NCI-H2227 (cell line): ENCODE results near the gene EIF3K.

Experiments used
- DNase-seq: peaks from one replicate; lab custom pipeline; 2025; ENCODE audit not compliant: unreplicated experiment; lab: John Stamatoyannopoulos, UW

Gene EIF3K

GRCh38 chr19:38665219-38665931 lies 46.4 kb downstream of the EIF3K start:
- DNase-seq, result no peak

GRCh38 chr19:38665950-38666662 lies 47.1 kb downstream of the EIF3K start:
- no peak for DNase-seq

GRCh38 chr19:38666663-38667511 lies 47.9 kb downstream of the EIF3K start:
- DNase-seq, result peak; percentile 79

DNA sequence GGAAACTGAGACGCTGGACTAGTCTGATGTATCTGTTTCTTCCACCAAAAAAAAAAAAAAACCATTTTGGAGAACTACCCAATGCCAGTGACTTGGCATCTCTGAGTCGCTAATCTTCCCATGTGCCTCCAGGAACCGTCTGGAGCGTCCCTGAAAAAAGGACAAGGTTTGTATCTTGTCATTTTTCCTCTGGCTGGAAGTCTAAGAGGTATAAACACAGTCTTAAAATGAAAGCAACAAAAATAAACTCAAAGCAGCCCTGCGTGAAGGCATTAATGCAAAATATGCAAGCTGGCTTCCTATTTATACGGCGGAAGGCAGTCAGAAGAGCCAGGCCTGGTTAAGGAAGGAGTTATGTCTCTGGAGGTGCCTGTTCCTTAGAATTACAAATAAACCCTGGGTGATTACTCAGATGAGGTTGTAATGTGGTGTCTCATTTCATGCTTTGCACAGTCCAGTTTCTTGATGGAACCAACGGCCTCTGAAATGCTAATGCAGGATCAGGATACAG lies 48.7 kb downstream of the EIF3K start:
- no peak for DNase-seq

- DNase-seq, result no peak
Observed at GRCh38 chr19:38669552-38669951, 50.6 kb downstream of the EIF3K start.

DNA sequence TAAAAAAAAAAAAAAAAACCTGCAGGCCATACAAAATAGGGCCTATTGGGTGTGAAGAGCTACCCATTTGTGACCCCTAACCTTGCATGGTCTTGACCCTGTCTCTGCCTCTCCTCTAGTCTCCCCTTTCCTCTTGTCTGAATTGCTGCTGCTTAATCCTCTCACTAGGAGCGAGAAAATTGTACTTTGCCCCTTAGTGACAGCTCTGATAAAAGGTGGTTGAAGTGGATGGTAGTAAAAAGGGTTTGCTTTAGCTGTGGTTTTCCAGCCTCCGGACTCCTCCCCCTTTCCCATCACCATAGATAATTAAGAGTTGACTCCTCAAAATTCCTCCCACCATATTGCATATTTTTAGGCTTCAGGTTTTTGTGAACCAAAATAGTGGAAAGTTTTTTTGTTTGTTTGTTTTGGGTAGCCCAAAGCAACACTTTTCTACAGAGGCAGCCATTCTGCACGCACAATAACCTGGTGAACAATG lies 52.0 kb downstream of the EIF3K start:
- peak; percentile 82 for DNase-seq

DNA sequence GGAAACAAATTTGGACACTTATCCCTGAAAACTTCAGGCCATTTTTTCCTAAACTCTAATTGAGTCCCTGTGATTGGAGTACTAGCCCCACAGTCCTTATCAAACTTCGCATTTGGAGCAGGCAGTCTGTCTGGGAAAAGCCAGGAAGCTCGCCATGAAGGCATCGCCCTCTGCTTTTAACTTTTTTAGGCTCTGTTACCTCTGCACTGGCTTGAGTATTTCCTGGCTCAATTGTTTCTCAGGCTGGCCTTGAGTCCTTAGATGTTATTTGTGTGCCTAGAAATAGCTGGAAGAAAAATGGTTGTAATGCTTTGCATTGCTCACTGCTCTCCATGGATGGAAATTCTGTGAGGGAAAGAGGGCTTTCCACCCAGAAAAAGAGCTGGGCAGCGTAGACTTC lies 52.7 kb downstream of the EIF3K start:
- DNase-seq, result no peak

DNA sequence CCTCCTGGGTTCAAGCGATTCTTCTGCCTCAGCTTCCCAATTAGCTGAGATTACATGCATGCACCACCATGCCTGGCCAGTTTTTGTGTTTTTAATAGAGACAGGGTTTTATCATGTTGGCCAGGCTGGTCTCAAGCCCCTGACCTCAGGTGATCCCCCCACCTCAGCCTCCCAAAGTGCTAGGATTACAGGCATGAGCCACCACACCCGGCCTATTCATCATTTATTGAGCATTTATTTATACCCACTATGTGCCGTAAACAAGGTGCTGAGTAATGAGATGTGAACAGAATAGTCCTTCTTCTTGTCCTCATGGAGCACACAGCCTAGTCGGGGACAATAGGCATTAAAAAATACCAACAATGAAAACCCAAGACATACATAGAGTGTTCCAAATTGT lies 54.0 kb downstream of the EIF3K start:
- no peak for DNase-seq

DNA sequence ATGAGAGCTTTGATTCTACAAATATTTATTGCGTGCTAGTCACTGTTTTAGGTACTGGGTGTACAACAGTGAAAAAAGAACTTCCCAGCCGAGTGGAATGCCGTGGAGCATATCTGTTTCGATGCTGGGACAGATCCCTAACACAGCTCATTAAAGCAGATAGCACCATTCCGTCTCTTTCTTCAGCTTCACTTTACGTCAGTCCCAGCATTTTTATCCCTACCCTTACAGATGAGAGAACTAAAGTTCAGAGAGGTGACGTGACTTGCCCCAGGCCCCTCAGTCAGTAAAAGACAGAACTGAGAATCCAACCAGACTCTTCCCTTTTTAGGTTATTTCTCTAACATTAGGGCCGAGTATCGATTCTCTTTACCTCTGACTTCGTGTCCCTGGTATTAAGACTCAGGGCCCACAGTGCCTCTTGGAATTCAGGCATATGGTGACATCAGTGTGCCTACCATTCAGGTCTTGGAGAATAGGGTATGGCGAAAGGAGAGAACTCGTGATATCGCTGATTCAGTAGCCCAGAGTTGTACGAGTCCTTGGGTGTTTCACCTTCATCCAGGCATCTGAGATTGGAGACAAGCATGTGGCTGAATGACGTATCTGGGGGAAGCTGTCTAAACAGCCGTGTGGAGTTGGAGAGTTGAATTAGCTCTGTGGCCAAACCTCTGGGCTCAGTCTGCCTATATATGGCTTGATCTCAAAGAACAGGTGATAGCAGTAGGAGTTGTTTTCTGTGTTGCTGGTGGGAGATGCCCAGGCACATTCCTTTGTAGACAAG lies 55.6 kb downstream of the EIF3K start:
- no peak for DNase-seq

DNA sequence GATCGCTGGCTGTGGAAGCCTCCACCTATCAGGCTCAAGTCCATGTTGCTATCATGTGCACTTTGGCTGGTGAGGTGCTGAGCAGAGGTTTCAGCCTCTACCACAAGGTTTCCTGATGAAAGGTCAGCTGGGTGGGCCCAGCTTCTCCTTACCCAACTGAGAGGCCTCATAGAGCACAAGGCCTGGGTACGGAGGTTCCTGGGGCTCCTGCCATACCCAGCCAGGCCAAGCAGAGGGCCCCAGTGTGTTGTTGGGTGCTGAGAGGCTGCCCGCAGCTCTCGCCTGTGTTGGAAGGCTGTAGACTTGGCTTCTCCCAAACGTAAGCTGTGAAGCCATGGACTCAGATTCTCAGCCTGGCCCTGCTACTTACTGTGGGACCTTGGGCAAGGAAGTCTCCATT lies 56.6 kb downstream of the EIF3K start:
- no peak for DNase-seq

- no peak for DNase-seq
Observed at GRCh38 chr19:38676023-38676877, 57.3 kb downstream of the EIF3K start.

- no peak for DNase-seq
Observed at GRCh38 chr19:38676878-38677646, 58.1 kb downstream of the EIF3K start.

DNA sequence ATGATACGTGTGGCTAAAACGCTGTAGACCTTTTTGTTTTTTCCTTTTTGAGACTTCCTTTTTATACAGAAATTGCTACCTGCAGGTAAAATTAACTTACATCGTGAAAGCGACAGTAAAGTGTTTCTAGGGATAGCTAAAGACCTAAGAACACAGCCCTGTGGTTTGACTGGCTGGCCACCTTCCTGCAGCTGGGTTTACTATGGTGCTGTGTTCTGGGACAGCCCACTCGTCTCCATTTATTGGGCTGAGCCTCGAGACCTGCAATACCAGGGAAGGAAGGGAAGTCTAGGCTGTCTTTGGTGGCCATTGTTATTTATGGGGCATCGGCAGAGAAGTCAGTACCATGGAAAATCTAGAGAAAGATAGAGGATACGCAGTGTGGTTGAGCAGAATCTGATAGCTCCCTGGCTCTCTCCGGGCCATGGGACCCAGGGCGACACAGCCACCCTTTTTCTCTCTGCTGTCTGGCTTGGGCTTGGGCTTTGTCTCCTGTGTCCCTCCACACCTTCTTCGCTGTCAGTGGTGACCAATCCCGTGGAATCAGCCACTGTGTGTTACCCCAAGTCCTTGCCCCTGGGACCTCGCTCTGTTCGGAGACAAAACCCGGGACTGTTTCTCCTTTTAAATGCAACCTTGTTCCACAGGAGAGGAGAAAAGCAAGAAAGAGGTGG lies 59.4 kb downstream of the EIF3K start:
- DNase-seq, result no peak

DNA sequence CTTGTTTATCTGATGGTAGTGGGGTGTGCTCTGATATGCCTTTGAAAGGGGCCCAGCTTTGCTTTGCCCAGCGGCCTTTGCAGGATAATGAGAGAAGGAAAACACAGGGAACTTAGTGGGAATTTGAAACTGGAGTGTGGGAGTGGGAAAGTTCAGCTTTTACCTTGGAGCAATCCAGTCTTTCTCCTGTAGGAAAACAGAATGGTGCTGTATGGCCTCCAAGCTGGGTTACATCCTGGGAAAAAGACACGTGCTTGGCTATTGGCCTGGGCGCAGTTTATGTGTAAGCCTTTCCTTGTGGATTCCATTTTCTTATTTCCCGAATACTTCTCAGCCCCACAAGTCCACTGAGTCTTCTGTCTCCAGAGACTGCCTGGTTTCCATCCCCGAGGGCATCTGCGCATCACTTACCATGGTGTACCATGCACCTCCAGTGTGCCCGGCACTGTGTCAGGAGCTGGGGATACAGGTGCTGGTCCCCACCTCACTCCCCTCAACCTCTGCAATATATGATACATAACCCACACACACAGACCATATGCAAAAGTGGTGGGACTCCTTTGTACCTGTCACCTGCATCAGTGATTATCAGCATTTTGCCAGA lies 60.0 kb downstream of the EIF3K start:
- no peak for DNase-seq

DNA sequence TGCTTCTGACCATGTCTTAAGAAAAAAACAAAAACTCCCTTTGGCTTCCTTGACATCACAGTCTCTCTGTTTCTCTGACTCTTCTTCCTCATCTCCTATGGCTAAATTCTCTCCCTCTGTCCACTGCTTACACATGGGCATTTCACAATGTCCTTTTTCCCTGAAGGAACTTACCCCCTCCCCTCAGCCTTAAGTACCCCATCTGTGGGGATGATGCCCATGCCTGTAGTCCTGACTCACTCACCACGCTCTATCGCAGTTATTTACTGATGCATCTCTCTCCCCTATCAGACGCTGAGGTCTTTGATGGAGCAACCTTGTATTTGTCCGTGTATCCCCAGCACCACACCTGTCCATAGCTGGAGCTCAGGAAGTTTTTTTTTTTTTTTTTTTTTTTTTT lies 60.9 kb downstream of the EIF3K start:
- no peak for DNase-seq

DNA sequence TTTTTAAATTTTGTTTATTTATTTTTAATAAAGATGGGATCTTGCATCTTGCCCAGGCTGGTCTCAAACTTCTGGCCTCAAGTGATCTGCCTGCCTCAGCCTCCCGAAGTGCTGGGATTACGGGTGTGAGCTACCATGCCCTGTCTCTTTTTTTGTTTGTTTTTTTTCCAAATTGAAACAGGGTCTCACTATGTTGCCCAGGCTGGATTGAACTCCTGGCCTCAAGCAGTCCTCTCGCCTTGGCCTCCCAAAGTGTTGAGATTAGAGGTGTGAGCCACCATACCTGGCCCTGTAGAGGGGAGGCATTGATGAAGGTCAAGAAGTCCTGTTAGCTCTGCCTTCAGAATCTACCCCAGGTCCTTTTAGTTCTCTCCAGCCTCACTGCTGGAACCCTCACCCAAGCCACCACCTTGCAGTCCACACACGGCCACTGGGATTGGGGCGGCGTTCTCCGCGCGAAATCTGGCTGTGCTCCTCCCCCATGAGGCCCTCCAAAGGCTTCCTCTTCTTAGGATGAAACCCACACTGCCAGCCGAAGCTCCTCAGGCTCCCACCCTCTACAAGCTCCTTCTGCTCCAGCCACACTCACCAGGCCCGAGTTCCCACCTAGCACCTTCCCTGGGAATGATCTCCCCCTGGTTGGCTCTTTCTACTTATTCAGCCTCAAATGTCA lies 63.3 kb downstream of the EIF3K start:
- no peak for DNase-seq

DNA sequence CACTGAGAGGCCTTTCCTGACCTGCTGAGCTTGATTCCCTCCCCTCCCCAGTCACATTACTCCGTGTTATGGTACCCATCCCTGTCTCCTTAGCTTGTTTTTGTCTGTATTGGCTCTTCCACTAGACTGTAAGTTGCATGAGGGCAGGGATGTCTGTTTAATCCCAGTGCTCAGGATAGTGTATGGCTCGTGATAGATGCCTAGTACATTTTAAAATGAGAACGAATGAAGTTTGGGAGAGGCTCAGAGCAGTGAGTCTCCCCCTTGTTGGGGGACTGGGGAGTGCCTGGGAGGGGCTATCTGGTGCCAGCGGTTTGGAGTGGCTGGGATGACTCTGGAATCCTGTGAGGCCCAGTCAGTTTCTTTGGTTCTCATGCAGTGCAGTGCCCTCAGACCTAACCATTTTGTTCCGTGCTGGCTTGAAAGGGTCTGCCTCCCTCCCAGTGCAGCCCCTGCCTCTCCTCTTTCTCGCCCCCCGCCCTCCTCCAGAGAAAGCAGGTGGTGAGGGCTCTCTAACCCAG lies 63.9 kb downstream of the EIF3K start:
- no peak for DNase-seq
